HG02943 (cell line): ENCODE data around the gene TOX4.
A peak's percentile ranks its signal among the peaks of the same experiment; 100 is the strongest.
"Not testable (repeated sequence)": the region's sequence is repeated elsewhere in the genome, so short reads cannot be mapped to it uniquely, and the experiment has no call there.

ENCODE experiments used
- ATAC-seq: cut with Tn5 transposase; IDR thresholded peaks from one replicate; pipeline ENCODE4 v1.9.1; 2021; ENCODE audit warnings: mild to moderate bottlenecking, low read depth, moderate library complexity; ENCODE audit not compliant: unreplicated experiment

Gene TOX4

GRCh38 chr14:21476925-21477681 lies at the start of gene TOX4, which contains the start of gene RAB2B:
TSS of gene TOX4 (plus strand) at chr14:21477195. CDS start at chr14:21477279, 84 bp downstream.
TSS of gene RAB2B (minus strand) at chr14:21476959. CDS start at chr14:21476872, 87 bp downstream.
- peak; percentile 99 for ATAC-seq

- no peak for ATAC-seq
These were observed 48.1 kb upstream of the TOX4 start for GRCh38 chr14:21428930-21429329.

GRCh38 chr14:21431126-21431525 lies 45.9 kb upstream of the TOX4 start:
- ATAC-seq = no peak

GRCh38 chr14:21436567-21437062 lies 40.4 kb upstream of the TOX4 start:
- ATAC-seq = no peak

GRCh38 chr14:21437063-21437901 lies 39.7 kb upstream of the TOX4 start:
- ATAC-seq = peak; percentile 98

- ATAC-seq = no peak
These were observed 36.1 kb upstream of the TOX4 start for GRCh38 chr14:21440859-21441258.

GRCh38 chr14:21442657-21443056 lies 34.3 kb upstream of the TOX4 start:
- not testable (repeated sequence) for ATAC-seq

GRCh38 chr14:21449899-21450216 lies 27.1 kb upstream of the TOX4 start:
- no peak for ATAC-seq

GRCh38 chr14:21454843-21455544 lies 22.0 kb upstream of the TOX4 start:
- no peak for ATAC-seq

GRCh38 chr14:21455592-21455911 lies 21.4 kb upstream of the TOX4 start:
- ATAC-seq = no peak

- peak; percentile 97 for ATAC-seq
These were observed 20.9 kb upstream of the TOX4 start, which contains the start of gene CHD8 for GRCh38 chr14:21455912-21456667. TSS of gene CHD8 (minus strand) at chr14:21456123. CDS start at chr14:21431643, 24,480 bp downstream.

- ATAC-seq = no peak
These were observed 9.4 kb upstream of the TOX4 start for GRCh38 chr14:21467616-21468015.

GRCh38 chr14:21475767-21476522 lies 1.1 kb upstream of the TOX4 start:
- no peak for ATAC-seq

- ATAC-seq = peak; percentile 36
These were observed 471 bp upstream of the TOX4 start for GRCh38 chr14:21476523-21476924.

GRCh38 chr14:21486640-21487087 lies 9.7 kb downstream of the TOX4 start:
- ATAC-seq = no peak

GRCh38 chr14:21494902-21495762 lies 18.1 kb downstream of the TOX4 start:
- ATAC-seq = no peak

- no peak for ATAC-seq
These were observed 19.5 kb downstream of the TOX4 start for GRCh38 chr14:21496453-21496852.
